Erythroblast (primary cell): ENCODE results near the gene SERINC3.

Experiments
- GATA1 ChIP-seq: IDR thresholded peaks from 2 replicates; pipeline ENCODE4 v1.6.1; 2011; ENCODE audit warnings: low read depth, mild to moderate bottlenecking, control low read depth, low read length, moderate library complexity
- POLR2A ChIP-seq: IDR thresholded peaks from 2 replicates; pipeline ENCODE4 v1.6.1; 2011; ENCODE audit warnings: mild to moderate bottlenecking, low read length

- no peak for TF ChIP-seq POLR2A
- TF ChIP-seq GATA1 = no peak
These were observed 24.9 kb downstream of the SERINC3 start for GRCh38 chr20:44496976-44497375.
